Stimulated activated CD4-positive, alpha-beta T cell treated with anti-CD3 and anti-CD28 coated beads, Interleukin-2, amount 100 ng/mL, for 48 hours (primary cell): ENCODE measurements around the gene STK24.

Experiments used
- DNase-seq, 2 donors: peaks; one replicate each; pipeline ENCODE4 v3.0.0-alpha.2; 2020

Gene STK24

DNA sequence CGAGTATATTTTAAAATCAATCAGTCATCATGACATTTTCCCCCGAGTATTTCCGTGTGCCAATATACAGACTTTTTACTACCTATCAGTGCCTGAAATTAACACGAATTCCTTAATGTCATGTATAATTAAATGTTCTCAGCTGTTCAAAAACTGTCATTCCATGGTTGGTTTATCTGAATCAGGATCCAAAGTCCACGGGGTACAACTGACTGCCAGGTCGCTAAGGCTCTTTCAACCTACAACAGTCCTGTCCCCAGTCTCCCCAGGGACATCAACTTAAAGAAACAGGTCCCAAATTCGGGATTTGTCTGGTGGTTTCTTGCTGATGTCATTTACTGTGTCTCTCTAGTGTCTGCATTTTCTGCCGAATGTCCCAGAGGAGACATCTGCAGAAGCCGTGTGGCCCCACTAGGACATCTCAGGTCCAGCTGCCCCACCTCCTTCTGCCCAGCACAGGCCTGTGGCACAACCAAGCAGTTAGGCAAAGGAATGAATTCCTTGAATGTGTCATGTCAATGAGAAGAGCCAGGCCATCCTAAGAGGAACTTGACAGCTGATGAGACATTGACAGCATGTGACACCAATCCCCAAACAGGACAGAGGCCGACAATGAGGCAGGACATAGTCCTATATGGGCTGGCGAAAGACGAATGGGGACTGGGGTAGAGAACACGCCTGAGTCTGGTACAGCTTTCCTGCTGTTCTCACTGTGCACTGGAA is 109.5 kb downstream of the STK24 start:
- no peak for DNase-seq

DNA sequence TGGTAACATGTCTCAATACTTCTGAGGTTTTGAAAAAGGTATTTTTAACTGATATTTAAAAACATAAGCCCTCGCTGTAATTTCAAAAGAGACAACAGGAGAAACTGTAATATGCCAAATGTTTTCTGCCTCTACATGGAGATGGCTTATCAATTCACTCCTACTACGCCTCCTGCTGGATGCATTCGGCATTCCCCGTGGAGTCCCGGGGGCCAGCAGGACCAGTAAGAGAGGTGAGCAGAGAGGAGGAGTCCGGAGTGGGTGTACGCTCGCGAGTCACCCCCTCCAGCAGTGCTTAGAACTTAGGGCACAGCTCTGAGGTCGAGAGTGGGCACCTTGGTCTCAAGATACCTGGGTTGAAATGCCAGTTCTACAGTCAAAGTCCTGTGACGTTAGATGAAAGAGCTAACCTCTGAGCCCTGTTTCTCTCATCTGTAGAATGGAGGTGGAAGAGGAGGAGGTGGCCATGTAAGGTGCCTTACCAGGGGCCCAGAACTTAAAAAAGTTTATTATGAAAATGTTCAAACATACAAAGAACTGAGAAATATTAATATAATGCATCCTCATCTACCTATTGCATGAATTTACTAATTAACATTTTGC is 110.2 kb downstream of the STK24 start:
- peak; percentile 49 to 50 for DNase-seq

DNA sequence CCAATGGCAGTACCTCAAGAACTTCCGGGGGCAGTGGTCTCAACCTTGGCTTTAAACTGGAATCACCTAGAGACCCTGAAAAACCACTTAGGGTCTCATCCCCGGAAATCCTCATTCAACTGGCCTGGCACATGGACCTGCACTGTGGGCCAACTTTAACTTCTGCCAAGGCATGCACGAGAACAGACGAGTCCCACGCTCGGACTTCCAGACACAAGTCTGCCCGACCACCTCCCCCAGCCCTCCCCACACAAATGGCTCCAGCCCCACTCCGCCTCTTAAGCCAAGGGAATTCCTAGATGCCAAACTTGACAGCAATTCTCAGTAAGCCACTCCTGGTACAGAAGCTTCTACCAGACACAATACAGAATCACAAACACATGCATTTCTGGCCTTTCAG is 114.0 kb downstream of the STK24 start:
- no peak for DNase-seq

DNA sequence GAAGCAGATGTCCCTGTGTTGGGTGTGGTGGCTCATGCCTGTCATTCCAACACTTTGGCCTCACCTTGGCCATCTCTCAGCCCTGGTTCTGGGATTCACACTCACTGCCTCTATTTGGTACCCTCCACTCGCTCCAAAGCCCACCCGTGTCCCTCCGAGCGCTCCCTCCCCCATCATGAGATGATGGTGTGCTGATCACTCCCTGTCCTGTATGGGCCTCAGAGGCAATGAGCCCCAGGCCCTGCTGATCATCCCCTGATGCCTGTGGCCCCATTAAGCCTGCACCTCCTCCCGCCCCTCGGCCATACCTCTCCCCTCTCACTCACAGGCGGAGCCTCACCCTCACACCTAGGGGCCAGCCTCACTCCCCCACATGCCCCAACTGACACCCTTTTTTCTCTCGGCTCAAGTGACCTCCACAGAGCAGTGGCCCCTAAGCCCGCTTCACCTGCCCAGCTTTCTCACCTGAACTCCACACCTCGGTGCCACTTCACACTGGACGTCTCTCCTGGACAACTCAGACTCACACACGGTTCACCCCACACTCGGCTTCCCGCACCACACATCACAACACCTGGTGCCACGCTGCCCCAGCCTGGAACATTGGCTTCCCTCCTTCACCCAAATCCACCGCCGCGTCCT is 114.5 kb downstream of the STK24 start:
- DNase-seq, result no peak

DNA sequence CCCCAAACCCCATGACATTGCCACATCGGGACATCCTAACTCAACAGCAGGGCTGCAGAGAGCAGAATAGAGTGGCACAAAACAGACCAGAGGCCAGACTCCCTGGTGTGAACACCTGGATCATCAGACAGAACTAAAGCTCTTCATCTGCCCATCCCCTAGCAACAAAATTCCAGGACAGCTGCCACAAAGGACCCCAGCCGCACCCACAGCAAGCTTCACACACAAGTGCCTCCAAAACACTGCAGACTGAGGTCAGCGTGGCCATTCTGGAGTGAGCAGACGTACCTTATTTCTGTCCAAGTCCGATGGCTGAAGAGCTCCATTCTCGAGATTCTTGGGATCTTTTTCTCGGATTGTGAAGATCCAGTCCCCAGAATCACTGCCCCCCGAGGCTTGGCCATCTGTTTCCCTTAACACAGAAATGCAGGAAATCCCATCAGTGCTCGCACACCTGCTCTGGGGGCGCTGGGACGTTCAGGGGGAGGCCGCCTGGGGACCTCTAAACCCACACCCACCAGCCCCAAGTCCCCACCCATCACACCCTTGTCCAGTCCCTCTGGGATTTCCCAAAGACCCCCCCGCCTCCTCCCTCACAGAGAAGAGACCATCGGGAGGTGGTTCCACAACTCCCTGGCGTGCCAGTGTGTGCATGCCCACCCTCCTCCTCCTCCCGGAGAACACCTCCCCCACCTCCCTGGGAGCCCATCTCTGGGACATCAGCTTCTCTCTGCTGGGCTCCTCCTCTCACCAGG is 115.2 kb downstream of the STK24 start:
- no peak for DNase-seq

DNA sequence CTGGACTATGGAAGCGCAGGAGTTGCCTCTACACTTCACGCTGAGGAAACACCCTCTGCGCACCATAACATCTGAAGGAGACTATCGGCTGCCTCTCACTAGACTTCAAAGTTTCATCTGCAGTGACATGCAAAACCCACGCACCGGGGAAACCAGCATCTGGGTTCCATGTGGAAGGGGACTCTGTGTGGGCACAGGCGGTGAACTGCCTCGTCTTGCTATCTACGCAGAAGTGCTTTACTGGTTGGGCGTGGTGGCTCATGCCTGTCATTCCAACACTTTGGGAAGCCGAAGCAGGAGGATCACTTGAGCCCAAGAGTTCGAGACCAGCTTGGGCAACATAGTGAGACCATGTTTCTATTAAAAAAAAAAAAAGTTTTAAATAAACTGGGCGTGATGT is 116.4 kb downstream of the STK24 start:
- DNase-seq, result no peak

DNA sequence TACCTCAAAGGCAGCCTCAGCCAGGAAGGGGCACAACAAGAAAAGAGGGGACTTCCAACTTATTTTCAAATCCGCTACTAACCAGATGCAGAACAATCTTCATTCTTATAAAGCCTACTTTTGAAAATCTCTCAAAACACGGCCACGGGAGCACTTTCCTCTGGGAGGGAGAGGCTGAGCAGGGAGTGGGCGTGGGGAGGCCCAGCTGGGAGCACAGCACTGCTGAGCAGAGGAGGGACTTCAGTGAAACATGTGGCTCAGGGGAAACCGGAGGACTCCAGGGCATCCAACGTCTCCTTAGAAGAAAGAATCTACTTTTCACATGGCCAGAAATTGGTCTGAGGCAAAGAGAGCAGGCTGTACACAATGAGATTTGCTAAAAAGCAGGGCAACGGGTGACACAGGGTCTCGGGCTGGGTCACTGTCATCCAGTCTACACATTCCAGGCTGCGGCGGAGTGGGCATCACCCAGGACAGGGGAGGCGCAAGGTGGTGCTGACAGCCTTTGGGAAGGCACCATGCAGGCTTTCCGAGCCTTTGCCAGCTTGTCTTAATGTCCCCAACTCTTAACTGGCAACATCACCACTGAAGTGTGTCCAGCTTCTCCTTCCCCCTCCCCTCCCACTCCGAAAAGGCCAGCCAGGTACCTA is 117.1 kb downstream of the STK24 start:
- DNase-seq, result no peak

DNA sequence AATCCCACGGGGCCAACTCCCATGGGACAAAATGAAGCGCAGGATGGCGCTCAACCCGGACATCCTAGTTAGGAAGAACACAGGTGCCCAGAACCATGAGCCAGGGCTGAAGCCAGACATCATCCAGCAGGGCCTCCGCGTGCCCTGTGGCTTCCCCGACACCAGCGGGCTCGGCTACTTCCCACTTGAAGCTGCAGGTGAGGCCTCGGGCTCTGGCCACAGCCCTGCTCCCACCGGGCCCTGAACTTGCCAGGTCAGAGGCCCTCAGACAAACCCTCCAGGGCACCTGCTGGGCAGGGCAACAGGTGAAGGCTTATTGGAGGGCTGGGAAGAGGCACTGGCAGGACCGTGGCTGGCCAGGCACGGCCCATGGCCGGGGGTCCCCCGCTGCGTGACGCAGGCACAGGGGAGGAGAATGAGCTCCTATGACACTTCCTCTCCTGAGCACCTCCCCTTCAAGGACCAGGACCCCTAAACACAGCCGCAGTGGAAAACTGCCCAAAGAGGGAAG is 117.7 kb downstream of the STK24 start:
- DNase-seq, result no peak

DNA sequence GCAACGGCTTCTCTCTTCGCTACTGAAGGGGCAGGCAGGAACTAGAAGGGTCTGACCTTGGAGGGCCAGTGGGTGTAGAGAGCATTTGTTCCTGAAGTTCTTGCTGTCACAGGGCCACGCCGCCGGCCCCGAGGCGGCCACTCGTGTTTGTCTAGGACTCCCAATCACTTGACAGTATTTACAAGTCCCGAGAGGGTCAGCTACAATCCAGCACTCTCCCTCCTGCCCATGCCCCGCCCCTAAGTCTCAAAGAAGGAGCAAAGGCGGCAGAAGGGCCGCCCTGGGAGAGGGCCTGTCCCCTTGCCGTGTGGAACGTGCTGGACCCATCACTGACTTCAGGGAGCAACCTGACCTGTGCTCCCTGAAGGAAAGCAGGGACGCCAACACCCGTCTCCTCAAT is 118.5 kb downstream of the STK24 start:
- DNase-seq, result no peak

DNA sequence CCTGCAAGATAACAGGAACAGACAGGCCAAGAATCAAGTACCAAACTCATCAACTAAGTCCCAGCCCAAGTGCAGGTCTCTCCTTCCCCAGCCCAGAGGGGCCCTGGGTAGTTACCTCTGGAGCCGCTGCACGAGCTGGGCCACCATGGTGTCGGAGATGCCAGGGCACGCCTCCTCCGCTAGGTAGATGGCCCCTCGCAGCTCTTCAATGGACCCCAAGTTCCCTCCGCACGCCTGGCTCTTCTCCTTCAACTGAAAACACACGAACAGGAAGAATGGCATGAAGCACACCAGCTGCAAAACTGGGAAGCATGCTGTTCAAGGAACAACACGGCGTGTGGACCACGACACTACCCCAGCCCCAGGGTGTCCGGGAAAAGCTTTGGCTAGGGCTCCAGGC is 119.9 kb downstream of the STK24 start:
- DNase-seq, result no peak

DNA sequence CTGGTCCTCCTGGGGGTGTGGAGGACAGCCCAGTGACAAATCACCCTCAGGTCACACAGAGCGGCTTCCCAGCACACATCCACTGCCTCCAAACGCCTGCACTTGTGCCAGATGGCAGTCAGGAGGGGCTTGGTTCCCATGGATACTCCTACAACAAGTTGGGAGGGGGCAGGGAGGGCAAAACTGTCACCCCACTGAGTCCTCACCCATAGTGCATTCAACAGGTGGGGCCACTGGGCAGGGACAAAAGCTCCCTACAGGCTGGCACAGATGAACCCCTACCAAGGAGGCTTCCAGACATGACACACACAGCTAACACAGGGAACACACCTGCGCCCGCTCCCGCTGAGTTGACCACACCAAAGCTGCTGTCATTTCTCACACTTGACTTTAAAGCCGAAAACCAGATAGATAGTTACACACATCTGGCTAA is 120.5 kb downstream of the STK24 start:
- no peak for DNase-seq

DNA sequence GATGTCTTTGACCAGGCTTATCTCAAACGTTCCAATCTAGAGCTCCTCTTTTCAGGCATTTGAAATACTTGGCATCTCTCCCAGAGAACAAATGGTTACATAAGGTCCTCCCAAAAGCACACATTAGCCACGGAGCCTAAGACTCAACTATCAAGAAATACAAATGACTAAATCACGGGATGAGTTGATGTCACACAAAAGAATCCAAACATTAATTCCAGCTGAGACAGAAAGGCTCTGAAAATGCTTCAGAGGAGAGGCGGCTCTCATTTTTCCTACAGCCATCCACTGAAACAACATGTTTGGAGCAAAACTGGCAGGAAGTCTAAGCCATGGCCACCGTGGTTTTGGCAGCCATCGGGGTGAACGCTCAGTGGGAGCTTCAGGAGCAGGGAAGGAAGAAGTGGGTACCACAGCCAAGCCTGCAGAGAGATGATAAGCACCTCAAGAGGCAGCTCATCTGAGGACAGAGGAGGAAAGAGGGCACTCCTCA is 122.5 kb downstream of the STK24 start:
- DNase-seq, result no peak

DNA sequence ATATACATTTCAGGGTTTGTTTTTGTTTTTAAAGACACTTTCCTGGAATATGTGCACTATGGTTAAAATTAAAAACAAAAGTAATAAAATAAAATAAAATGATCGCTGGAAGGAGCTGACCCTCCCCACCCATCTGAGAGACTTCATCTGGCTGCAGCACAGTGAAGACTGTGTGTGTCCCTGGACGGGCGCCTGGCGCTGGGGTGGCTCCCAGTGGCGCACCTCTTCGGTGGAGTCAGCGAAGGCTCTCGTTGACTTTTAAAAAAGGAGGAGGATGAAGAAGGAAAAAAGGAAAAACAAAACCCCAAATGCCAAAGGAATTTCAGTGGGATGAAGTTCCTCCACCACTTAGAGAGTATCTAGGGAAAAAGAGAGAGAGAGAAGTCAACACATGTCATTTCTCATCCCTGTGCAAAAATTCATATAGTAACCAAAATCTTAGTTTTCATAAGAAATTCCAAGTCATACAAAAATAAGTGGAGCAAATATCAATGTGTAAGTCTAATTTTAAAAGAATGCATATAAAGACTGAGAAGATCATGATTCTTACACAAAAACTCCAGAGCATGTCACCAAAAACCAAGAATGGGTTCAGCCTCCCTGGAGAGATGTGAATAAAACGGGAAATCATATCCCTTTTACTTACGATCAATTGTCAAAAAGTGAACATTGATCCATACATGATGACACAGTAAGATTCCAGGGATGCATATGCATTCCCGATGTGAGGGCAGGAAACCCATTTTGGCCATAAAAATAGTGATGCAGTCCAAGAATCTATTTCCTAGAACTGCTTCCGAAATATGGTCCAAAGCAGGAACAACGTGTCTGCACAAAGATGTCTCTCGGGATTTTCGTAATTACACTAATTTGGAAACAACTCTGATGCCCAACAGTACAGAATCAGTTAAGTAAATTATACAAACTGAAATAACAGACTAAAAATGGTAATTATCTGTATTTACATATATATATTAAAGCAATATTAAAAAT is 123.8 kb downstream of the STK24 start:
- DNase-seq, result no peak

DNA sequence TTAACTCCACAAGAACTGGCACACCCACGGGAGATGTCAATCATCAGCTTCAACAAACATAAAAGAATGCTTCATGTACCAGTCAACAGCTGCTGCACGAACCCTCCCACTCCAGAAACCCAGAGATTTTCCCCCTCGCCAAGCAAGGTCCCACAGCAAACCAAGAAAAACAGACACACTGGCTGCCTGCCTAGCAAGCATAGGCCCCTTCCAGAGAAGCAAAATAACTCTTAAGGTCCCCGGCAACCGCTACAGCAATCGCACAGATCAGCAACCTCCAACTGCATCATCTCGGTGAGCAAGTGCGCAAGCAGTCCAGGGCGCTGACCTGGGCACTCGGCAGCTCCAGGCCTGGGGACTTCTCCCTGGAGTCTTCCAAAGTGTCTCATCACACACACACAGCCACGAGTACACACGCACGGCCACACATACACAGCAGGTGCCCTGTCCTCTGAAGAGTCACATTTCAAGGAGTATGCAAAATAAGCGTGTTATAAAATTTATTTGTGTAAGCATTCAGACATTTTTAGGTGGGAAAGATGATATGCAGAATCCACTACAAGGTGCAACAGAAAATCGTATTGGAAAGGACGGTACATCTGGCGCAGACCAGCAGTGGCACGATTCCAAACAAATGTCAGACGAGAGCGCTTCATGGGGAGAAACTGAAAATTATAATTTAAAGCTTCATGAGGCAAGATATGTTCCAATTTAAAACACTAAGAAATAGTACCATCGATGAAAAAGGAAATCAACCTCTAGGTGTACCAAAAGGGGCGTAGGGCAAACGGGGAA is 125.0 kb downstream of the STK24 start:
- no peak for DNase-seq

DNA sequence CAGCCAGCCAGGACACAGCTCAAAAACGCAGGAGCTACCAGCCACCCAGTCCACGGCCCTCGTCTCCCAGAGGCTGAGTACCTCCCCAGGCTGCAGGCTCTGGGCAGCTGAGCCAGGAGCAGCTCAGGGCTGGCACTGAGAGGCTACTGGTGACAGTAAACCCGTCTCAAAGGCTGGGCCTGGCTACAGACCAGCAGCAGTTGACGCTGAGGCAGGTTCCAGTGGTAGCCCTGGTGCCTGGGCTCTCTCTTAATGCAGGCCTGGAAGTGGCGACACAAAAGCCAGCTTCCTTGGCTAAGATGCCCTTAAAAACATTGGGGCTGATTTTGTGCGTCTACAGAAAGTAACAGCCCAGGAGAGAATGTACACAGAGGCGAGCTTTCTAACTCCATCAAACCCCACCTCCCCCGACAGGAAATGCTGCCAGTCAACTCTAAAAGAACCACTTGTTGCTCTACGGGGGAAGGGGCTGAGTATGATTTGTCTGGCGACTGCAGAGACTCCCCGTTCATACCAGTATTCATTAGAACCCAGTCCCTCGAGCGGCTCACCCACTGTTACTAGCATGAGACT is 126.3 kb downstream of the STK24 start:
- DNase-seq, result no peak

DNA sequence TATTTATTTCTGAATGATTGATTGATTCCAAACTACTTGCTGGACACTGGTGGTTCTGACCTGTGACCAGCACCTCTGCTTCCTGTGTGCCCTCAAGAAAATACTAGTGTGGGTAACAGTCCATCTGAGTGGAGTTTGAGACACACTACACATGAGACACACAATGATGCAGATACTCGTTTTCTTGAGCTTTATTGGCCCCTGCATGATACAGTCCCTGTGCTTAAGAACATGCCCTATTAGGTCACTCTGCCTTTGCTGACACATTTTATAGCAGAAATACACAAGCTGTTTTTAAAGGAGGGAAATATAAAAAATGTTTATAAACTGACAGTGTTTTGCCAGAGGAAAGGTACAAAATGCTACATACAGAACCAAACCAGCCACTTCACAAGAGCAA is 126.9 kb downstream of the STK24 start:
- no peak for DNase-seq

DNA sequence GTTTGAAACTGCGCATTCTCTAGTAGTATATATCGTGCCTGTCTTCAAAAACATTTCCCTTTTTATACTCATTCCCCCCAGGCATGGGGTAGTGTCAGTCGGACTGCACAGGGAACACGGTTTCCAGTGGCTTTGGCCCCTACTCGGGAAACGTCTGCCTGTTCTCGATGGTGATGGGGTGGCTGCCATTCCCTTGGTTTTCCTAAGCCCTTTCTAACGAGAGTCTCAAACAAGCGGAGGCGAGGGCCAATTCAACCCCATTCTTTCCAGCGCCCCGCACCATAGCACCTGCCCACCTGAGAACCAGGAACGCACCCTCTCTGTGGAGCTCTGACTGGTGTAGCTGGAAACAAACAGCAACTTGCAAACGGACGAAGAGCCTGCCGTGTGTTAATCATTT is 127.6 kb downstream of the STK24 start:
- no peak for DNase-seq

DNA sequence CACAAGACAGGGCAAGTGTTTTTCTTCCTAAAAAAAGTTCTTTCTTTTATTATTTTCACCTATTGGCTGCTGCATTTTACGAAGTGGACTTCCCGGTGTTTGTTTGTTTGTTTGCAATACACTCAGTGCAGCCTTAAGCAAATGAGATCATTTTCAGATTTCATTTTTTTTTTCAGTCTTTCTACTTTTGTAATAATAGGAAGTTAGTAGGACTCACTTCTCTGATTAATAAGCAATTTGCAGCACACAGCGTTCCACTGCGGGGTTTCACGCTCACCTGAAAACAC is 128.3 kb downstream of the STK24 start:
- no peak for DNase-seq

DNA sequence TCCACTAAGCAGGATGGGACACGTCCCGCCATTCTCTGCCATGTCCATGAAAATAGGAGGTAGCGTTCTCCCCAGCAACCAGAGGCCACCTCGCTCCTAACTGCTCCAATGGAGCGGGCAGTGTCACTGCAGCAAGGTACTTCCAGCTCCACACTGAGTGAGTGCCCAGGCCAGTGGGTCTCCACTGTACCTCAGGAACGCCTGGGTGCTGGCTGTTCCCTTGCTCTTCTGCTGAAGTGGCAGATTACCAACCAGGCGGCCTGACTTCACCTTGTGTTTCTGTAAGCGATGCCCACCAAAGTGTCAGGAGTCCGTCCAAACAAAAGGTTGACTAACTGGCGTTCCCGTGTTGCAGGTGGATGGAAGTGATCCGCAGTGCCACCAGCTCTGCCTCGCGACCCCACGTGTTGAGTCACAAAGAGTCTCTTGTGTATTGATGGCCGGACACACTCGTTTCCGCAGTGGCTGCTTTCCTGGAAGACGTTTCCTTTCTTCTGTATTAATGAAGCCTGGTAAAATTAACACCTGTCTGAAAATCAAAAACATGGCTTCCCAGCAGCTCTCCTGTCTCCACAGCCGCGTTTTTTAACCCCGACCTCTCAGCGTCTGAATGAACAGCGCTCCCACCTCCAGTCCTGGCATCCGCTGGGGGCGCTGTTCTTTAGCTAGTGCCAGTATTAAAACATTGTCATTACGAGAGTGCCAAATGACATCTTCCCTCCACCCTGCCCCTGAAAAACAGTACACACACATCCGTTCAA is 128.8 kb downstream of the STK24 start:
- DNase-seq, result peak in 1 of 2 donors; percentile 19

DNA sequence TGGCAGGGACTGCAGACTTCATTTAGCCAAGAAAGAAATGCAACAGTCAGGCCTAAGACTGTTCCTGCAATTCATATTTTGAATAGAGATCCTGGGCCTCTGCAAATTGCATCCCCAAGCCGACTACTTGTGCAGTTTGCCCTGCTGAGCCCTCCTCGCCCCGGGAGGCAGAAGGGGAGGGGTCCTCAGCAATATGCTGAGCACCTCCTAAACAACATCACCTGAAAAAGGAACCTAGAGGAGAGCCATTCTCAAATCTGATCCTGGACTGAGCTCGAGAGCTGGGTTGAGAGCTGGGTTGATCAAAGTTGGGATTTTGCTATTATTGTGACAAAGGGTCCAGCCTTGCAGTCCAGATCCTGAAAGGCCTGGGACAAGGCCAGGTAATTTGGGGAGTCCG is 129.8 kb downstream of the STK24 start:
- no peak for DNase-seq
